MM.1S (cell line): ENCODE measurements around the gene LRP5.

Experiments used
- DNase-seq: peaks from one replicate; pipeline ENCODE4 v3.0.0-alpha.2; 2015
- H2AFZ ChIP-seq: fragments of 300-600 bp; sonication (generic); 2 replicates; pipeline ENCODE4 v1.6.0; 2016; ENCODE audit warnings: antibody characterized with exemption, low read length
- H3F3A ChIP-seq: fragments of 300-600 bp; sonication (generic); 2 replicates; pipeline ENCODE4 v1.6.1; 2016; ENCODE audit warnings: mild to moderate bottlenecking, antibody characterized with exemption, low read length, moderate library complexity, mixed read lengths; ENCODE audit not compliant: insufficient read depth
- H3K27ac ChIP-seq: fragments of 300-600 bp; sonication (generic); 2 replicates; pipeline ENCODE4 v1.5.1; 2016; ENCODE audit warnings: mild to moderate bottlenecking, low read length
- H3K27me3 ChIP-seq: fragments of 300-600 bp; sonication (generic); replicated peaks from 2 replicates; pipeline ENCODE4 v1.6.0; 2016; ENCODE audit warnings: low read length; ENCODE audit not compliant: insufficient read depth
- H3K36me3 ChIP-seq: fragments of 300-600 bp; sonication (generic); replicated peaks from 2 replicates; pipeline ENCODE4 v1.6.1; 2016; ENCODE audit warnings: mild to moderate bottlenecking, low read length, mixed read lengths; ENCODE audit not compliant: insufficient read depth
- H3K4me1 ChIP-seq: fragments of 300-600 bp; sonication (generic); 2 replicates; pipeline ENCODE4 v1.6.1; 2016; ENCODE audit warnings: low read length, mixed read lengths
- H3K4me2 ChIP-seq: fragments of 300-600 bp; sonication (generic); 2 replicates; pipeline ENCODE4 v1.6.0; 2016; ENCODE audit warnings: low read depth, low read length
- H3K4me3 ChIP-seq: fragments of 300-600 bp; sonication (generic); 2 replicates; pipeline ENCODE4 v1.5.1; 2016; ENCODE audit warnings: low read length, mixed read lengths
- H3K79me2 ChIP-seq: fragments of 300-600 bp; sonication (generic); 2 replicates; pipeline ENCODE4 v1.6.1; 2016; ENCODE audit warnings: mixed run types, low read length, mixed read lengths
- H3K9ac ChIP-seq: fragments of 300-600 bp; sonication (generic); 2 replicates; pipeline ENCODE4 v1.6.1; 2016; ENCODE audit warnings: low read length, mixed read lengths
- H3K9me2 ChIP-seq: fragments of 300-600 bp; sonication (generic); replicated peaks from 2 replicates; pipeline ENCODE4 v1.6.1; 2016; ENCODE audit warnings: mild to moderate bottlenecking, low read length, mixed read lengths; ENCODE audit not compliant: insufficient read depth
- H3K9me3 ChIP-seq: fragments of 300-600 bp; sonication (generic); replicated peaks from 2 replicates; pipeline ENCODE4 v1.6.1; 2016; ENCODE audit warnings: mild to moderate bottlenecking, low read length, mixed read lengths; ENCODE audit not compliant: insufficient read depth
- H4K20me1 ChIP-seq: fragments of 300-600 bp; sonication (generic); 2 replicates; pipeline ENCODE4 v1.6.1; 2016; ENCODE audit warnings: mild to moderate bottlenecking, low read length, moderate library complexity, mixed read lengths; ENCODE audit not compliant: insufficient read depth
- EZH2 ChIP-seq: fragments of 300-600 bp; sonication (generic); optimal IDR thresholded peaks from 2 replicates; pipeline ENCODE3; 2017; ENCODE audit warnings: low read depth, mild to moderate bottlenecking, antibody characterized with exemption, low read length, mixed read lengths
- EZH2phosphoT487 ChIP-seq: fragments of 300-600 bp; sonication (generic); IDR thresholded peaks from 2 replicates; pipeline ENCODE4 v1.6.1; 2018; ENCODE audit warnings: antibody characterized with exemption, low read length
- TF ChIP-seq, protein P1 (sequence below): fragments of 300-600 bp; sonication (generic); IDR thresholded peaks from 2 replicates; pipeline ENCODE4 v1.5.1; 2016; ENCODE audit warnings: antibody characterized with exemption, low read length, mixed read lengths

The LRP5 gene

DNA sequence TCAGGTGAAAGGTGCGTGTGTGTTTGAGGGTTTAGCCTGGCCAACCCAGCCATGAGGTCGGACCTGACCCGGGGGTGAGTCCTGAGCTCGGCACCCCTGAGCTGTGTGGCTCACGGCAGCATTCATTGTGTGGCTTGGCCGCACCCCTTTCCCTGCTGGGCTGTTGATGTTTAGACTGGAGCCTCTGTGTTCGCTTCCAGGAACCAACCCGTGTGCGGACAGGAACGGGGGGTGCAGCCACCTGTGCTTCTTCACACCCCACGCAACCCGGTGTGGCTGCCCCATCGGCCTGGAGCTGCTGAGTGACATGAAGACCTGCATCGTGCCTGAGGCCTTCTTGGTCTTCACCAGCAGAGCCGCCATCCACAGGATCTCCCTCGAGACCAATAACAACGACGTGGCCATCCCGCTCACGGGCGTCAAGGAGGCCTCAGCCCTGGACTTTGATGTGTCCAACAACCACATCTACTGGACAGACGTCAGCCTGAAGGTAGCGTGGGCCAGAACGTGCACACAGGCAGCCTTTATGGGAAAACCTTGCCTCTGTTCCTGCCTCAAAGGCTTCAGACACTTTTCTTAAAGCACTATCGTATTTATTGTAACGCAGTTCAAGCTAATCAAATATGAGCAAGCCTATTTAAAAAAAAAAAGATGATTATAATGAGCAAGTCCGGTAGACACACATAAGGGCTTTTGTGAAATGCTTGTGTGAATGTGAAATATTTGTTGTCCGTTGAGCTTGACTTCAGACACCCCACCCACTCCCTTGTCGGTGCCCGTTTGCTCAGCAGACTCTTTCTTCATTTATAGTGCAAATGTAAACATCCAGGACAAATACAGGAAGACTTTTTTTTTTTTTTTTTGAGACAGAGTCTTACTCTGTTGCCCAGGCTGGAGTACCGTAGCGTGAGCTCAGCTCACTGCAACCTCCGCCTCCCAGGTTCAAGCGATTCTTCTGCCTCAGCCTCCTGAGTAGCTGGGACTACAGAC is 94.2 kb downstream of the LRP5 start:
- Histone ChIP-seq H3K9me2 (no peaks in the 10 kb centered on the region), H3K4me3 (no peak overlapping the region), H3K79me2 (no peaks in the 10 kb centered on the region), H3K9me3 (no peaks in the 10 kb centered on the region), H3K9ac (no peak overlapping the region), H3K4me1 (no peaks in the 10 kb centered on the region), H3F3A (no peaks in the 10 kb centered on the region), H3K27me3 (no peaks in the 10 kb centered on the region), H4K20me1 (no peaks in the 10 kb centered on the region), H3K36me3 (no peaks in the 10 kb centered on the region), H3K4me2 (no peak overlapping the region), H2AFZ (no peak overlapping the region), H3K27ac (no peak overlapping the region)
- DNase-seq = no peak
- TF ChIP-seq EZH2phosphoT487 = no peak
- TF ChIP-seq EZH2 = no peak
- TF ChIP-seq, protein P1, sequence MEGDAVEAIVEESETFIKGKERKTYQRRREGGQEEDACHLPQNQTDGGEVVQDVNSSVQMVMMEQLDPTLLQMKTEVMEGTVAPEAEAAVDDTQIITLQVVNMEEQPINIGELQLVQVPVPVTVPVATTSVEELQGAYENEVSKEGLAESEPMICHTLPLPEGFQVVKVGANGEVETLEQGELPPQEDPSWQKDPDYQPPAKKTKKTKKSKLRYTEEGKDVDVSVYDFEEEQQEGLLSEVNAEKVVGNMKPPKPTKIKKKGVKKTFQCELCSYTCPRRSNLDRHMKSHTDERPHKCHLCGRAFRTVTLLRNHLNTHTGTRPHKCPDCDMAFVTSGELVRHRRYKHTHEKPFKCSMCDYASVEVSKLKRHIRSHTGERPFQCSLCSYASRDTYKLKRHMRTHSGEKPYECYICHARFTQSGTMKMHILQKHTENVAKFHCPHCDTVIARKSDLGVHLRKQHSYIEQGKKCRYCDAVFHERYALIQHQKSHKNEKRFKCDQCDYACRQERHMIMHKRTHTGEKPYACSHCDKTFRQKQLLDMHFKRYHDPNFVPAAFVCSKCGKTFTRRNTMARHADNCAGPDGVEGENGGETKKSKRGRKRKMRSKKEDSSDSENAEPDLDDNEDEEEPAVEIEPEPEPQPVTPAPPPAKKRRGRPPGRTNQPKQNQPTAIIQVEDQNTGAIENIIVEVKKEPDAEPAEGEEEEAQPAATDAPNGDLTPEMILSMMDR = no peak

DNA sequence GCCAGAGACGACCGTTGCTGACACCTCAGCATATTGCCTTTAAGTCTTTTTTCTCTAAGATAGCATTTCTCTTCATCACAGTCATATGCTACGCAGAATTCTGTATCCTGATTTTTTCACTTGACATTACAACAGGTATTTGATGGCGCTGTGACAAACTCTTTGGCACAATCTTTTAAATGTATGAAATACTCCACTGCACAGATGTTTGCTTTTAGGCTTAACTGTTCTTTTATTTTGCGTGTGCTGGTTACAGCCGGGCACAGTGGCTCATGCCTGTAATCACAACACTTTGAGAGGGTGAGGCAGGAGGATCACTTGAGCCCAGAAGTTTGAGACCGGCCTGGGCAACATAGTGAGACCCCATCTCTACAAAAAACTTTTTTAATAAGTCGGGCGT is 96.1 kb downstream of the LRP5 start:
- Histone ChIP-seq H3K4me2 (no peak overlapping the region), H2AFZ (no peak overlapping the region), H3K4me1 (no peaks in the 10 kb centered on the region), H3K27ac (no peak overlapping the region), H3K9me3 (no peaks in the 10 kb centered on the region), H3K9ac (no peak overlapping the region), H3K4me3 (no peak overlapping the region), H3K79me2 (no peaks in the 10 kb centered on the region), H3F3A (no peaks in the 10 kb centered on the region), H4K20me1 (no peaks in the 10 kb centered on the region), H3K9me2 (no peaks in the 10 kb centered on the region), H3K27me3 (no peaks in the 10 kb centered on the region), H3K36me3 (no peaks in the 10 kb centered on the region)
- DNase-seq = no peak
- TF ChIP-seq EZH2phosphoT487 = no peak

DNA sequence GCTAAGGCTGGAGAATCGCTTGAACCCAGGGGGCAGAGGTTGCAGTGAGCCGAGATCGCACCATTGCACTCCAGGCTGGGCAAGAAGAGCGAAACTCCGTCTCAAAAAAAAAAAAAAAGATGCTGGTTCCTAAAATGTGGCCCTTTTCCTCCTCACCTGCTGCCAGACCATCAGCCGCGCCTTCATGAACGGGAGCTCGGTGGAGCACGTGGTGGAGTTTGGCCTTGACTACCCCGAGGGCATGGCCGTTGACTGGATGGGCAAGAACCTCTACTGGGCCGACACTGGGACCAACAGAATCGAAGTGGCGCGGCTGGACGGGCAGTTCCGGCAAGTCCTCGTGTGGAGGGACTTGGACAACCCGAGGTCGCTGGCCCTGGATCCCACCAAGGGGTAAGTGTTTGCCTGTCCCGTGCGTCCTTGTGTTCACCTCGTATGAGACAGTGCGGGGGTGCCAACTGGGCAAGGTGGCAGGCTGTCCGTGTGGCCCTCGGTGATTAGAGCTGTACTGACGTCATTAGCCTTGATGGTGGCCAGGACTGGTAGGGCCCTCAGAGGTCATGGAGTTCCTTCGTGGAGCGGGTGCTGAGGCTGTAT is 97.5 kb downstream of the LRP5 start:
- Histone ChIP-seq H2AFZ (no peak overlapping the region), H3K4me2 (no peak overlapping the region), H4K20me1 (no peaks in the 10 kb centered on the region), H3K9me3 (no peaks in the 10 kb centered on the region), H3K36me3 (no peaks in the 10 kb centered on the region), H3K27ac (no peak overlapping the region), H3K27me3 (no peaks in the 10 kb centered on the region), H3K4me3 (no peak overlapping the region), H3F3A (no peaks in the 10 kb centered on the region), H3K9ac (no peak overlapping the region), H3K79me2 (no peaks in the 10 kb centered on the region), H3K4me1 (no peaks in the 10 kb centered on the region), H3K9me2 (no peaks in the 10 kb centered on the region)
- no peak for DNase-seq
- TF ChIP-seq, protein P1 = no peak
- TF ChIP-seq EZH2phosphoT487 = no peak
- no peak for TF ChIP-seq EZH2
